ENCODE measurements around the gene MXRA7. TPM values are rescaled to one million over a fixed set of nuclear protein-coding genes. Genes with fewer than 3 reads are reported as not detected.
"Not testable (repeated sequence)": the region's sequence is repeated elsewhere in the genome, so short reads cannot be mapped to it uniquely, and the experiment has no call there.

The MXRA7 gene
- total and polyA plus RNA-seq, 2 experiments from 2014 or later = 48.0 to 625 TPM

- Histone ChIP-seq H3K9me2 (ENCODE audit: insufficient read depth) (no peaks in the 10 kb centered on the region), H3K4me2 (ENCODE audit: unreplicated experiment) (no peak overlapping the region), H3K9ac (no peak overlapping the region), H3K27me3 (replicated peaks; ENCODE audit: insufficient read depth) (no peaks in the 10 kb centered on the region), H3K4me1 (ENCODE audit: insufficient read depth) (no peaks in the 10 kb centered on the region), H3K27ac (no peak overlapping the region), H3K79me2 (ENCODE audit: insufficient read depth) (no peaks in the 10 kb centered on the region), H4K20me1 (ENCODE audit: insufficient read depth) (no peaks in the 10 kb centered on the region), H3K36me3 (ENCODE audit: low read depth) (peaks cover 14% of the 10 kb centered on the region; the same call in 1 of the 2 replicates), H3F3A (ENCODE audit: insufficient read depth) (no peaks in the 10 kb centered on the region), H3K4me3 (no peak overlapping the region), H3K9me3 (ENCODE audit: low read depth) (no peaks in the 10 kb centered on the region), H2AFZ (no peak overlapping the region)
- 84 to 88% methylated on average over 7 to 9 of the region's 9 CpGs for WGBS, 2 experiments (ENCODE audit: low coverage in 1 of 2, low lambda C conversion rate in 2 of 2, missing lambda C conversion rate in 2 of 2)
- no peak for DNase-seq
- TF ChIP-seq EZH2phosphoT487 (IDR thresholded peaks at IDR 0.05; ENCODE audit: insufficient read depth, low read depth) (no peak), EZH2 (IDR thresholded peaks at IDR 0.05; ENCODE audit: insufficient read depth, poor library complexity, severe bottlenecking) (no peak)
- in situ Hi-C loops (cut with MboI) = no loop called here
Measured at GRCh38 chr17:76747716-76748363, 37.1 kb upstream of the MXRA7 start.

- WGBS, 2 experiments (ENCODE audit: low coverage in 1 of 2, low lambda C conversion rate in 2 of 2, missing lambda C conversion rate in 2 of 2) = 95 to 96% methylated on average over 6 of the region's 6 CpGs
- H2AFZ ChIP-seq; H4K20me1 ChIP-seq (ENCODE audit: insufficient read depth); H3K27me3 ChIP-seq (replicated peaks; ENCODE audit: insufficient read depth); H3K79me2 ChIP-seq (ENCODE audit: insufficient read depth); H3K9me3 ChIP-seq (ENCODE audit: low read depth); H3F3A ChIP-seq (ENCODE audit: insufficient read depth); H3K4me1 ChIP-seq (ENCODE audit: insufficient read depth); H3K27ac ChIP-seq; H3K9me2 ChIP-seq (ENCODE audit: insufficient read depth); H3K9ac ChIP-seq; H3K4me2 ChIP-seq (ENCODE audit: unreplicated experiment); in situ Hi-C loops (cut with MboI); H3K4me3 ChIP-seq: not testable (repeated sequence)
- peaks cover 14% of the 10 kb centered on the region; the same call in 1 of the 2 replicates for H3K36me3 ChIP-seq (ENCODE audit: low read depth)
- peak; percentile 63 for DNase-seq
Measured at GRCh38 chr17:76745785-76746184, 35.0 kb upstream of the MXRA7 start.

- Histone ChIP-seq H3K27me3 (replicated peaks; ENCODE audit: insufficient read depth) (no peaks in the 10 kb centered on the region), H4K20me1 (ENCODE audit: insufficient read depth) (no peaks in the 10 kb centered on the region), H3K4me1 (ENCODE audit: insufficient read depth) (peaks cover 7% of the 10 kb centered on the region; the same call in 1 of the 2 replicates), H3K27ac (no peak overlapping the region), H3K79me2 (ENCODE audit: insufficient read depth) (peaks cover 14% of the 10 kb centered on the region), H3F3A (ENCODE audit: insufficient read depth) (no peaks in the 10 kb centered on the region), H3K9ac (no peak overlapping the region), H3K36me3 (ENCODE audit: low read depth) (peaks cover 14% of the 10 kb centered on the region; the same call in 1 of the 2 replicates), H3K9me2 (ENCODE audit: insufficient read depth) (no peaks in the 10 kb centered on the region), H2AFZ (no peak overlapping the region), H3K4me2 (ENCODE audit: unreplicated experiment) (no peak overlapping the region), H3K4me3 (no peak overlapping the region), H3K9me3 (ENCODE audit: low read depth) (no peaks in the 10 kb centered on the region)
- TF ChIP-seq EZH2 (IDR thresholded peaks at IDR 0.05; ENCODE audit: insufficient read depth, poor library complexity, severe bottlenecking) (no peak), EZH2phosphoT487 (IDR thresholded peaks at IDR 0.05; ENCODE audit: insufficient read depth, low read depth) (no peak)
- 98 to 100% methylated on average over 2 of the region's 2 CpGs for WGBS, 2 experiments (ENCODE audit: low coverage in 1 of 2, low lambda C conversion rate in 2 of 2, missing lambda C conversion rate in 2 of 2)
- no peak for DNase-seq
- in situ Hi-C loops (cut with MboI) = no loop called here
Measured at GRCh38 chr17:76744747-76745146, 34.0 kb upstream of the MXRA7 start.

GRCh38 chr17:76742958-76743357 is 32.2 kb upstream of the MXRA7 start:
- no peak overlapping the region for H3K9ac ChIP-seq
- in situ Hi-C loops (cut with MboI) = no loop called here

More at GRCh38 chr17:76742958-76743357, 32.2 kb upstream of the MXRA7 start:
- no peak overlapping the region for H3K4me2 ChIP-seq (ENCODE audit: unreplicated experiment)
- H3K36me3 ChIP-seq (ENCODE audit: low read depth) = peaks cover 14% of the 10 kb centered on the region; the same call in 1 of the 2 replicates
- H3F3A ChIP-seq (ENCODE audit: insufficient read depth) = peaks cover 8% of the 10 kb centered on the region; the same call in 1 of the 2 replicates
- H3K9me3 ChIP-seq (ENCODE audit: low read depth) = no peaks in the 10 kb centered on the region
- no peak overlapping the region for H3K4me3 ChIP-seq
- no peak overlapping the region for H2AFZ ChIP-seq
- H3K9me2 ChIP-seq (ENCODE audit: insufficient read depth) = no peaks in the 10 kb centered on the region
- peaks cover 17% of the 10 kb centered on the region for H3K4me1 ChIP-seq (ENCODE audit: insufficient read depth)
- DNase-seq = peak; percentile 33
- H3K27ac ChIP-seq = no peak overlapping the region
- H3K79me2 ChIP-seq (ENCODE audit: insufficient read depth) = peaks cover 30% of the 10 kb centered on the region
- no peaks in the 10 kb centered on the region for H4K20me1 ChIP-seq (ENCODE audit: insufficient read depth)
- TF ChIP-seq EZH2 (IDR thresholded peaks at IDR 0.05; ENCODE audit: insufficient read depth, poor library complexity, severe bottlenecking) (no peak), EZH2phosphoT487 (IDR thresholded peaks at IDR 0.05; ENCODE audit: insufficient read depth, low read depth) (no peak)
- H3K27me3 ChIP-seq (replicated peaks; ENCODE audit: insufficient read depth) = no peaks in the 10 kb centered on the region
